HepG2 (cell line): ENCODE results near the gene SAMD10. TPM values are rescaled to one million over a fixed set of nuclear protein-coding genes. Genes with fewer than 3 reads are reported as not detected.

ENCODE experiments used
- BHLHE40 ChIP-seq: IDR thresholded peaks from 2 replicates; pipeline ENCODE4 v1.6.1; 2011; ENCODE audit warnings: low read length, improper control_type of control experiment
- DNMT1 ChIP-seq: sonication (generic); formaldehyde crosslinking; IDR thresholded peaks from 2 replicates; pipeline ENCODE4 v1.5.1; 2020; ENCODE audit warnings: mild to moderate bottlenecking, missing genetic modification reagents
- FOXM1 ChIP-seq: sonication (generic); formaldehyde crosslinking; IDR thresholded peaks from 2 replicates; pipeline ENCODE4 v1.5.0; 2020; ENCODE audit warnings: missing genetic modification reagents
- NFAT5 ChIP-seq: sonication (generic); formaldehyde crosslinking; IDR thresholded peaks from 2 replicates; pipeline ENCODE4 v1.4.0; 2020; ENCODE audit warnings: missing genetic modification reagents
- NFRKB ChIP-seq: fragments of 450-650 bp; IDR thresholded peaks from 2 replicates; pipeline ENCODE4 v1.6.1; 2017
- PPARG ChIP-seq: conservative IDR thresholded peaks from 2 replicates; pipeline ENCODE4 v1.6.1; 2016; ENCODE audit warnings: missing biosample characterization, missing genetic modification reagents
- RNF219 ChIP-seq: sonication (generic); formaldehyde crosslinking; IDR thresholded peaks from 2 replicates; pipeline ENCODE4 v1.5.0; 2020; ENCODE audit warnings: mild to moderate bottlenecking, missing genetic modification reagents
- SPEN ChIP-seq: sonication (generic); formaldehyde crosslinking; IDR thresholded peaks from 2 replicates; pipeline ENCODE4 v1.5.1; 2020; ENCODE audit warnings: low read depth, mild to moderate bottlenecking, missing genetic modification reagents
- SRY ChIP-seq: sonication (generic); formaldehyde crosslinking; IDR thresholded peaks from 2 replicates; pipeline ENCODE4 v1.8.0; 2022; ENCODE audit warnings: mild to moderate bottlenecking, missing genetic modification reagents
- SUZ12 ChIP-seq: fragments of 150-350 bp; IDR thresholded peaks from 2 replicates; pipeline ENCODE4 v1.6.1; 2014; ENCODE audit warnings: low read depth, low read length
- ZKSCAN5 ChIP-seq: sonication (generic); formaldehyde crosslinking; IDR thresholded peaks from 2 replicates; pipeline ENCODE4 v1.5.1; 2020; ENCODE audit warnings: mild to moderate bottlenecking, missing genetic modification reagents
- ZNF136 ChIP-seq: sonication (generic); formaldehyde crosslinking; IDR thresholded peaks from 2 replicates; pipeline ENCODE4 v1.8.1; 2022; ENCODE audit warnings: low read depth, mild to moderate bottlenecking, moderate library complexity, missing genetic modification reagents
- ZNF292 ChIP-seq: sonication (generic); formaldehyde crosslinking; IDR thresholded peaks from 2 replicates; pipeline ENCODE4 v1.8.1; 2022; ENCODE audit warnings: mild to moderate bottlenecking, low read depth, missing genetic modification reagents, borderline replicate concordance
- ZNF350 ChIP-seq: sonication (generic); formaldehyde crosslinking; IDR thresholded peaks from 2 replicates; pipeline ENCODE4 v1.4.0; 2020; ENCODE audit warnings: mild to moderate bottlenecking, low read depth, missing genetic modification reagents, borderline replicate concordance
- polyA plus RNA-seq, 8 experiments: library from polyadenylated mRNA; depleted of rRNA in 3 of 8; stranded (reverse) in 7 of 8; unstranded in 1 of 8; fragments of >200 nt; fragmentation: Illumina TruSeq in 4 of 8; extraction: Trizol in 4 of 8; gene quantifications; 2 replicates each; pipeline versions ENCODE4 v1.2.1 to v1.2.3, GENCODE V29; 2011 to 2016; ENCODE audit warnings: low read depth in 4 of 8, missing spikeins in 1 of 8, mixed read lengths in 1 of 8; ENCODE audit not compliant: insufficient read depth in 1 of 8
- total RNA-seq, 5 experiments: library from RNA; depleted of rRNA; stranded (reverse); fragments of >200 nt; fragmentation: Illumina TruSeq; extraction: Trizol; gene quantifications; 2 replicates each; pipeline ENCODE4 v1.2.3, GENCODE V29; 2016; ENCODE audit warnings: low read depth in 1 of 5
- TF ChIP-seq, protein P1 (sequence below): sonication (generic); formaldehyde crosslinking; IDR thresholded peaks from 2 replicates; pipeline ENCODE4 v1.4.0; 2020; ENCODE audit warnings: missing genetic modification reagents
- TF ChIP-seq, protein P2 (sequence below): sonication (generic); formaldehyde crosslinking; conservative IDR thresholded peaks from 2 replicates; pipeline ENCODE4 v1.4.0; 2020; ENCODE audit warnings: missing genetic modification reagents
- TF ChIP-seq, protein P3 (sequence below): sonication (generic); formaldehyde crosslinking; IDR thresholded peaks from 2 replicates; pipeline ENCODE4 v1.4.0; 2020; ENCODE audit warnings: mild to moderate bottlenecking, missing genetic modification reagents

Gene SAMD10
- total and polyA plus RNA-seq, 2 of the 13 experiments (the other 11 are each of a cell fraction or from before 2014, with no cell fraction given) = 6.1 to 11.0 TPM

- TF ChIP-seq NFAT5 (CRISPR knock-in tag) (peak; percentile 97), PPARG (peak; percentile 81; the same call in 1 of the 2 replicates), NFRKB (no peak), DNMT1 (CRISPR knock-in tag) (peak; percentile 98), ZKSCAN5 (no peak; the same call in 1 of the 2 replicates), ZNF136 (CRISPR knock-in tag) (no peak), BHLHE40 (peak; percentile 91), ZNF350 (CRISPR knock-in tag) (peak; percentile 93), ZNF292 (CRISPR knock-in tag) (peak; percentile 75; the same call in 1 of the 2 replicates), SRY (peak; percentile 99), SUZ12 (peak; percentile 98), FOXM1 (peak; percentile 75; the same call in 1 of the 2 replicates), SPEN (CRISPR knock-in tag) (peak; percentile 99), RNF219 (CRISPR knock-in tag) (no peak)
- TF ChIP-seq, protein P1, sequence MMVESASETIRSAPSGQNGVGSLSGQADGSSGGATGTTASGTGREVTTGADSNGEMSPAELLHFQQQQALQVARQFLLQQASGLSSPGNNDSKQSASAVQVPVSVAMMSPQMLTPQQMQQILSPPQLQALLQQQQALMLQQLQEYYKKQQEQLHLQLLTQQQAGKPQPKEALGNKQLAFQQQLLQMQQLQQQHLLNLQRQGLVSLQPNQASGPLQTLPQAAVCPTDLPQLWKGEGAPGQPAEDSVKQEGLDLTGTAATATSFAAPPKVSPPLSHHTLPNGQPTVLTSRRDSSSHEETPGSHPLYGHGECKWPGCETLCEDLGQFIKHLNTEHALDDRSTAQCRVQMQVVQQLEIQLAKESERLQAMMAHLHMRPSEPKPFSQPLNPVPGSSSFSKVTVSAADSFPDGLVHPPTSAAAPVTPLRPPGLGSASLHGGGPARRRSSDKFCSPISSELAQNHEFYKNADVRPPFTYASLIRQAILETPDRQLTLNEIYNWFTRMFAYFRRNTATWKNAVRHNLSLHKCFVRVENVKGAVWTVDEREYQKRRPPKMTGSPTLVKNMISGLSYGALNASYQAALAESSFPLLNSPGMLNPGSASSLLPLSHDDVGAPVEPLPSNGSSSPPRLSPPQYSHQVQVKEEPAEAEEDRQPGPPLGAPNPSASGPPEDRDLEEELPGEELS (CRISPR knock-in tag) = peak; percentile 80
- TF ChIP-seq, protein P2, sequence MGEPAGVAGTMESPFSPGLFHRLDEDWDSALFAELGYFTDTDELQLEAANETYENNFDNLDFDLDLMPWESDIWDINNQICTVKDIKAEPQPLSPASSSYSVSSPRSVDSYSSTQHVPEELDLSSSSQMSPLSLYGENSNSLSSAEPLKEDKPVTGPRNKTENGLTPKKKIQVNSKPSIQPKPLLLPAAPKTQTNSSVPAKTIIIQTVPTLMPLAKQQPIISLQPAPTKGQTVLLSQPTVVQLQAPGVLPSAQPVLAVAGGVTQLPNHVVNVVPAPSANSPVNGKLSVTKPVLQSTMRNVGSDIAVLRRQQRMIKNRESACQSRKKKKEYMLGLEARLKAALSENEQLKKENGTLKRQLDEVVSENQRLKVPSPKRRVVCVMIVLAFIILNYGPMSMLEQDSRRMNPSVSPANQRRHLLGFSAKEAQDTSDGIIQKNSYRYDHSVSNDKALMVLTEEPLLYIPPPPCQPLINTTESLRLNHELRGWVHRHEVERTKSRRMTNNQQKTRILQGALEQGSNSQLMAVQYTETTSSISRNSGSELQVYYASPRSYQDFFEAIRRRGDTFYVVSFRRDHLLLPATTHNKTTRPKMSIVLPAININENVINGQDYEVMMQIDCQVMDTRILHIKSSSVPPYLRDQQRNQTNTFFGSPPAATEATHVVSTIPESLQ = peak; percentile 77
- TF ChIP-seq, protein P3, sequence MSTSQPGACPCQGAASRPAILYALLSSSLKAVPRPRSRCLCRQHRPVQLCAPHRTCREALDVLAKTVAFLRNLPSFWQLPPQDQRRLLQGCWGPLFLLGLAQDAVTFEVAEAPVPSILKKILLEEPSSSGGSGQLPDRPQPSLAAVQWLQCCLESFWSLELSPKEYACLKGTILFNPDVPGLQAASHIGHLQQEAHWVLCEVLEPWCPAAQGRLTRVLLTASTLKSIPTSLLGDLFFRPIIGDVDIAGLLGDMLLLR = peak; percentile 98
Measured at GRCh38 chr20:63955827-63956663, 23.4 kb downstream of the SAMD10 start, which contains the start of gene UCKL1 (continued).
